NT2/D1 (cell line): ENCODE results near the gene NR2F1-AS1.

Experiments
- SUZ12 ChIP-seq: IDR thresholded peaks from 2 replicates; pipeline ENCODE4 v1.6.1; 2011; ENCODE audit not compliant: insufficient read length, insufficient read depth; ENCODE audit errors: extremely low read depth
- YY1 ChIP-seq: IDR thresholded peaks from 2 replicates; pipeline ENCODE4 v1.6.1; 2011; ENCODE audit not compliant: insufficient read length, insufficient read depth
- ZNF274 ChIP-seq: IDR thresholded peaks from 2 replicates; pipeline ENCODE4 v1.6.1; 2011; ENCODE audit warnings: mild to moderate bottlenecking, low read depth, low read length

DNA sequence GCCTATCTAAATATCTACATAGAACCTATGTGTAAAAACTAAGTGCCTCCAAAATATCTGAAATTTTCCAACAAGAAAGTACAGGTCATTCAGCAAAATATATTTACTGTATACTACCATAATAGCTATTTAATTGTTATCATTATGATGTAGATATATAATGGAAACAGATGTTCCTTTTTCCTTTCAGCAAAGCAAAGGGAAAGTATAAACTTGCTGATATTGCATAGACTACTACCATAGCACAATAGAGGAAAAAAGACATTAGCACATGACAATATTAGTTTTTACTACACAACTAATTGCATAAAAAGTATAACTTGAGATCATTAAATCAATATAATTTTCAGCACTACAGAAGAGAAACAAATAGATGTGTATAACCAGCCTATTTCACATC is 14.9 kb downstream of the NR2F1-AS1 start:
- no peak for TF ChIP-seq YY1
- TF ChIP-seq SUZ12 = no peak
- TF ChIP-seq ZNF274 = no peak
